ENCODE data around the gene SLC43A2. TPM values are rescaled to one million over a fixed set of nuclear protein-coding genes. Genes with fewer than 3 reads are reported as not detected.

The SLC43A2 gene
- total RNA-seq (ENCODE audit: low replicate concordance) = 7.8 and 16.5 TPM in 2 replicates

DNA sequence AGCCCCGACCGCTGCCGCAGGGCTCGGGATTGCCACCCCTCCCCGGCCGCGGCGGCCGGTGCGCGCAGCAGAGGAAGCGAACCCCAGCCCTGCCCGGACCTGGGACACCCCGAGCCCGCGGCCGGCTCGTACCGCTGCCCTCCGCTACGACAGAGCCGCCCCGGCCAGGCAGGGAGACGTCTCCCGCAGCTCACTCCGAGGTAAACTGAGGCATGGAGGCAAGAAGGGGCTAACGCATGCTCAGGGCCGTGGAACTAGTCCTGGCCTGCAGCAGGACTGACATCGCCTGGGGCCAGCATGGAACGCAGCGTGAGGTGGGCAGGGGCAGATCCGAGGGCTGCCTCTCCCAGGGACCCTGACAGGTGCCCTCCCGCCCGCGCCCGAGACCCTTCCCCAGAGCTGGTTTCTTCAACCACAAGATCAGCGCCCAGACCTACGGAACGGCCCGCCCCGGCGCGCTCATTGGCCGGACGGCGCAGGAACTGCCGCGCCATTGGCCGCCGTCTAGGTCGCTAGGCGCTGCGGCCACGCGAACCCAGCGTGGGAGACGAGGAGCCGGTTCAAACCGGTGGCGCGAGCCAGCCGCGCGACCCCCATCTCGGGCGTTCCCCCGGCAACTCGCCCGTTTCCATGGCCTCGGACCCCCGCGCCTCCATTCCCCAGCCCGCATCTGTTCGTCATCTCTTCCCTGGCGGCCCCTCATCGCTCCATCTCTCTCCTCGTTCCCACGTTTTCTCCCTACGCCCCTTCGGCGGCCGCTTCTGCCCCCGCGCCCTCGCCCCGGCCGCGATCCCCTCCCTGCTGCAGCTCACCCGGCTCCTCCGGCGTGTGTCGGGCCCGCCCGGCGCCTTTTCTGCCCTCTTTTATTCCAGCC lies at the start of gene SLC43A2:
SLC43A2 (minus strand) TSS at position 853 of the 874 bp plus-strand sequence. CDS start 960 bp downstream, outside the sequence.

DNA sequence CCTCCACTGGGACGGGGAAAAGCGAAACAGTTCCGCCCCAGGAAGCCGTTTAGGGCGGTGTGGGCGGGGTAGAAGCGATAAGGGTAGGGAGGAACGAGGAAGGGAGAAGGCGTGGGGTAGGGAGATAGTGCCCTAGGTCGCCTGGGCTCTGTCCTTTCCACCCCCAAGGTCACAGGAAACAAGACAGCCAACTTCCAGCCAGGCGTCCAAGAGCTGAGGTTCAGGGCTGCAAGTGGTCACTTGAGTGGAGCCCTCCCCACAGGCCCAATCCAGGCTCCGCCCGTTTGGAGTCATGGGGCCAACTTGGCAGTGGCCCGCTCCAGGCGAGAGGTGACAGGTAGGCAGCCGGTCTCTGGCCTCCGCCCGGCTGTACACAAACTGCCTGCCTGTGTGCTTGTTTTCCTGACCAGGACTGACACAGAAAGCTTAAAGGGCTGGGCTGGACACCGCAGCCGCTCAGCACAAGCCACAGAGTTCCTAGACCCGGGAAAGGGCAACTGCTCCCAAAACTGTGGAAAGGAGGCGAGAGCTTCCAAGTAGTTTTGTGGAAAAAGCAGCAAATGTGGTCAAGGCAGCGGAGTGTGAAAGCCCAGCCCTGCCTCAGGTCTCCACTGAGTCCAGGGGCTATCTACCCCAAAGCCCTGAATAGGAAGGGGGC lies 21.3 kb upstream of the SLC43A2 start, which contains the start of gene RILP:
RILP (minus strand) TSS at position 23 of the 658 bp plus-strand sequence. CDS start 62 bp downstream, outside the sequence.

DNA sequence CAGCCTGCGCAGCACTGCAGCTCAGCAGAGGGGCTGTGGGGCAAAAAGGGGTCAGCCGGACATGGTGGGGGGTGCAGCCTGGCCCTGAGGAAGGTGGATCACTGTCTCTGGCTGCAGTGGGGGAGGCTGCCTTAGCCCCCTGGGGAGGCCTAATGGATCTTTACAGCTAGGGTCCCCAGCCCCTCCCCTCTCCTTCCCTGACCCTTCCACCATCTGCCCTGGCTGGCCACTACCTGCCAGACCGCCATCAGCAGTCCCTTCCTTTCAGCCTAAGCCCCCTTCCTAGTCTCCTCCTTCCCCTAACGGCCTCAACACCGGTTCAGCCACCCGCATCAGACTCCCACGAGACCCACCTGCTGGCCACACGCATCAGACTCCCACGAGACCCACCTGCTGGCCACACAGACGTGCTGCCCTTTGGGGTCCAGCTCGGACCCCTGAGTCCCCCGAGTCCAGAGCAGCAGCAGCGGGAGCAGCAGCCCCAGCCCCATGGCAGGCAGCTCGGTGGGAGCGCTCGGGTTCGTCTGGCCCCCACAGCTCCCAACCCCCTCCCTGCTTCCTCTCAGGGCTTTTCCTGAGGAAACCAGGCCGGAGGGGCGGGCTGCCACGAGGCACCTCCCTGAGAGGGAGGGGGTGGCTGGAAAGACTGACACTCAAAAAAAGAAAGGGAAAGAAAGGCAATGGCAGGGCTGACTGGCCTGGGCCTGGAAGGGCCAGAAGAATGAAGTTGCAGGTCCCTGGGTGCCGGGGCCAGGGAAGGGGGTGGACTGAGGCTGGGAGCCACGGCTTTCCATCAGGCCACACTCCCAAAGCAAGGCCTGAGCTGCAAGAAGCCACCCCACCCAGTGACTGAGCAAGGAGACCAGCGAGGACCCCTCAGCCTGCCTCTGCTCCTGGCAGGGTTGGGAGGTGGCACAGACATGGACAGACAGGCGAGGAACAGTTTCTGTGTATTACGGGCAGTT lies 16.9 kb upstream of the SLC43A2 start, which contains the start of gene SCARF1:
SCARF1 (minus strand) TSS at position 526 of the 965 bp plus-strand sequence; CDS start at position 491, 35 bp downstream.

Other genes starting within 250 kb of the SLC43A2 start
- gene YWHAE, start 228.6 kb downstream of the SLC43A2 start, total RNA-seq (ENCODE audit: low replicate concordance) = 318 and 384 TPM in 2 replicates
- 87.8 and 98.9 TPM in 2 replicates for gene CRK, start 172.6 kb downstream of the SLC43A2 start, total RNA-seq (ENCODE audit: low replicate concordance)
- gene MYO1C, start 136.1 kb downstream of the SLC43A2 start, total RNA-seq (ENCODE audit: low replicate concordance) = 170 and 286 TPM in 2 replicates
- gene INPP5K, start 112.2 kb downstream of the SLC43A2 start, total RNA-seq (ENCODE audit: low replicate concordance) = 29.7 and 31.1 TPM in 2 replicates
- 14.6 and 23.2 TPM in 2 replicates for gene PITPNA, start 66.0 kb downstream of the SLC43A2 start, total RNA-seq (ENCODE audit: low replicate concordance)
- 0.23 and 0.94 TPM in 2 replicates for gene SCARF1, start 16.9 kb upstream of the SLC43A2 start, total RNA-seq (ENCODE audit: low replicate concordance)
- 6.2 and 6.8 TPM in 2 replicates for gene RILP, start 21.0 kb upstream of the SLC43A2 start, total RNA-seq (ENCODE audit: low replicate concordance)
- 69.7 and 82.7 TPM in 2 replicates for gene PRPF8, start 56.0 kb upstream of the SLC43A2 start, total RNA-seq (ENCODE audit: low replicate concordance)
- gene TLCD2, start 81.5 kb upstream of the SLC43A2 start, total RNA-seq (ENCODE audit: low replicate concordance) = 1.8 and 4.3 TPM in 2 replicates
- 13.6 and 47.5 TPM in 2 replicates for gene WDR81, start 95.9 kb upstream of the SLC43A2 start, total RNA-seq (ENCODE audit: low replicate concordance)
- not detected in 2 replicates for gene SERPINF2, start 114.0 kb upstream of the SLC43A2 start, total RNA-seq (ENCODE audit: low replicate concordance)
- gene SERPINF1, start 133.2 kb upstream of the SLC43A2 start, total RNA-seq (ENCODE audit: low replicate concordance) = 25.3 and 562 TPM in 2 replicates
- 5.9 and 7.6 TPM in 2 replicates for gene SMYD4, start 201.1 kb upstream of the SLC43A2 start, total RNA-seq (ENCODE audit: low replicate concordance)
- gene RPA1, start 201.2 kb upstream of the SLC43A2 start, total RNA-seq (ENCODE audit: low replicate concordance) = 36.0 and 55.3 TPM in 2 replicates